Measurements from ENCODE around the gene EVA1C.
"Not testable (repeated sequence)": the region's sequence is repeated elsewhere in the genome, so short reads cannot be mapped to it uniquely, and the experiment has no call there.

- not testable (repeated sequence) for TF ChIP-seq EZH2phosphoT487 (IDR thresholded peaks at IDR 0.05; ENCODE audit: borderline replicate concordance, low read length); CTCF (conservative IDR thresholded peaks at IDR 0.05; ENCODE audit: low read depth, low read length)
Measured at GRCh38 chr21:32531561-32531960, 119.1 kb downstream of the EVA1C start.
